Caco-2 (cell line): Measurements from ENCODE around the gene SMAD7. TPM values are rescaled to one million over a fixed set of nuclear protein-coding genes. Genes with fewer than 3 reads are reported as not detected.
A peak's percentile ranks its signal among the peaks of the same experiment; 100 is the strongest.

Source experiments
- BruUV-seq: library from RNA; stranded (reverse); fragments of 400-500 nt; replicated peaks from 2 replicates; lab custom pipeline; 2021; lab: Mats Ljungman, UMichigan
- CTCF ChIA-PET: fragments of 300-600 bp; sonication (Branson Sonifier 250); formaldehyde crosslinking; loops from one replicate; lab custom pipeline; 2022; ENCODE audit warnings: antibody characterized with exemption; lab: Charles Lee
- POLR2A ChIA-PET: fragments of 300-600 bp; sonication (Branson Sonifier 250); formaldehyde crosslinking; loops from one replicate; lab custom pipeline; 2022; ENCODE audit warnings: antibody characterized with exemption; lab: Charles Lee
- DNase-seq, 2 experiments: peaks; one replicate each; pipeline versions ENCODE4 v3.0.0 to v3.0.0-alpha.2; 2020 to 2022
- H3K27me3 ChIP-seq: replicated peaks from 2 replicates; pipeline ENCODE4 v1.6.0; 2011; ENCODE audit warnings: low read length; ENCODE audit not compliant: control insufficient read depth, insufficient read depth
- H3K36me3 ChIP-seq: 2 replicates; pipeline ENCODE4 v1.5.1; 2011; ENCODE audit warnings: low read length; ENCODE audit not compliant: control insufficient read depth, insufficient read depth
- H3K4me1 ChIP-seq: fragments of 250-450 bp; sonication (Bioruptor Pico); 2 replicates; pipeline ENCODE4 v1.5.1; 2020; ENCODE audit warnings: mild to moderate bottlenecking
- H3K4me3 ChIP-seq: 2 replicates; pipeline ENCODE4 v1.5.1; 2011; ENCODE audit warnings: low read depth, mild to moderate bottlenecking, control low read depth, low read length
- H3K9me3 ChIP-seq: fragments of 250-450 bp; sonication (Bioruptor Pico); 2 replicates; pipeline ENCODE4 v1.5.1; 2020; ENCODE audit warnings: mild to moderate bottlenecking, moderate library complexity
- H3K27ac Mint-ChIP-seq: one replicate; pipeline ENCODE4 v1.8.0; 2022; ENCODE audit warnings: mixed read lengths; ENCODE audit not compliant: unreplicated experiment
- H3K27me3 Mint-ChIP-seq: one replicate; pipeline ENCODE4 v1.8.0; 2022; ENCODE audit warnings: mixed read lengths; ENCODE audit not compliant: insufficient read depth, unreplicated experiment
- H3K36me3 Mint-ChIP-seq: one replicate; pipeline ENCODE4 v1.8.0; 2022; ENCODE audit warnings: mild to moderate bottlenecking, mixed read lengths; ENCODE audit not compliant: insufficient read depth, unreplicated experiment
- H3K4me1 Mint-ChIP-seq: one replicate; pipeline ENCODE4 v1.8.0; 2022; ENCODE audit warnings: low read depth, mixed read lengths; ENCODE audit not compliant: unreplicated experiment
- H3K4me3 Mint-ChIP-seq: one replicate; pipeline ENCODE4 v1.8.0; 2022; ENCODE audit warnings: mild to moderate bottlenecking, moderate library complexity, mixed read lengths; ENCODE audit not compliant: unreplicated experiment
- H3K9me3 Mint-ChIP-seq: one replicate; pipeline ENCODE4 v1.8.0; 2022; ENCODE audit warnings: mixed read lengths; ENCODE audit not compliant: unreplicated experiment
- intact Hi-C: fragments of 100-400 bp; cut with micrococcal nuclease; formaldehyde crosslinking; loops from one replicate; pipeline ENCODE4 v1.10.0; 2022; ENCODE audit not compliant: unreplicated experiment
- total RNA-seq: library from RNA; stranded (reverse); gene quantifications from 2 replicates; pipeline ENCODE4 v1.2.3, GENCODE V29; 2022
- TF ChIP-seq, protein P1 (sequence below), 2 experiments: fragments of 200-600 bp in 1 of 2; IDR thresholded peaks; 1 replicate in 1 of 2; 2 replicates in 1 of 2; pipeline versions ENCODE4 v1.5.1 to v1.8.0; 2011 to 2022; ENCODE audit warnings: antibody characterized with exemption in 1 of 2, control low read depth in 1 of 2, inconsistent platforms in 1 of 2, low read depth in 1 of 2, low read length in 1 of 2, mild to moderate bottlenecking in 1 of 2, moderate library complexity in 1 of 2; ENCODE audit not compliant: insufficient read depth in 1 of 2, severe bottlenecking in 1 of 2, unreplicated experiment in 1 of 2

The SMAD7 gene
- total RNA-seq, 1 experiment from 2014 or later, result 9.3 TPM

- no peak overlapping the region for H3K4me3 Mint-ChIP-seq
- peak overlapping the region; percentile 86 for H3K27ac Mint-ChIP-seq
- intact Hi-C loops, result no loop called here
- ChIA-PET POLR2A (no interaction called here), CTCF (no interaction called here)
- no peaks in the 10 kb centered on the region for H3K36me3 Mint-ChIP-seq
- DNase-seq, result no peak
- H3K9me3 ChIP-seq, result no peaks in the 10 kb centered on the region
- H3K4me1 ChIP-seq, result peaks cover 48% of the 10 kb centered on the region
- H3K9me3 Mint-ChIP-seq, result no peaks in the 10 kb centered on the region
- no peaks in the 10 kb centered on the region for H3K27me3 Mint-ChIP-seq
- H3K4me3 ChIP-seq, result no peak overlapping the region
- TF ChIP-seq, protein P1, sequence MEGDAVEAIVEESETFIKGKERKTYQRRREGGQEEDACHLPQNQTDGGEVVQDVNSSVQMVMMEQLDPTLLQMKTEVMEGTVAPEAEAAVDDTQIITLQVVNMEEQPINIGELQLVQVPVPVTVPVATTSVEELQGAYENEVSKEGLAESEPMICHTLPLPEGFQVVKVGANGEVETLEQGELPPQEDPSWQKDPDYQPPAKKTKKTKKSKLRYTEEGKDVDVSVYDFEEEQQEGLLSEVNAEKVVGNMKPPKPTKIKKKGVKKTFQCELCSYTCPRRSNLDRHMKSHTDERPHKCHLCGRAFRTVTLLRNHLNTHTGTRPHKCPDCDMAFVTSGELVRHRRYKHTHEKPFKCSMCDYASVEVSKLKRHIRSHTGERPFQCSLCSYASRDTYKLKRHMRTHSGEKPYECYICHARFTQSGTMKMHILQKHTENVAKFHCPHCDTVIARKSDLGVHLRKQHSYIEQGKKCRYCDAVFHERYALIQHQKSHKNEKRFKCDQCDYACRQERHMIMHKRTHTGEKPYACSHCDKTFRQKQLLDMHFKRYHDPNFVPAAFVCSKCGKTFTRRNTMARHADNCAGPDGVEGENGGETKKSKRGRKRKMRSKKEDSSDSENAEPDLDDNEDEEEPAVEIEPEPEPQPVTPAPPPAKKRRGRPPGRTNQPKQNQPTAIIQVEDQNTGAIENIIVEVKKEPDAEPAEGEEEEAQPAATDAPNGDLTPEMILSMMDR (IDR thresholded peaks at IDR 0.05; ENCODE audit: insufficient read depth in 1 of 2, low read depth in 1 of 2, low read length in 1 of 2, severe bottlenecking in 1 of 2, unreplicated experiment in 1 of 2), result no peak
- BruUV-seq, result no TSS peak
- no peaks in the 10 kb centered on the region for H3K36me3 ChIP-seq
- no peaks in the 10 kb centered on the region for H3K27me3 ChIP-seq
- peaks cover 23% of the 10 kb centered on the region for H3K4me1 Mint-ChIP-seq
These were observed 45.3 kb upstream of the SMAD7 start for GRCh38 chr18:48996041-48996440.

- Mint-ChIP-seq H3K36me3 (no peaks in the 10 kb centered on the region), H3K4me3 (no peak overlapping the region), H3K27me3 (no peaks in the 10 kb centered on the region), H3K27ac (no peak overlapping the region), H3K4me1 (peaks cover 23% of the 10 kb centered on the region), H3K9me3 (no peaks in the 10 kb centered on the region)
- no peak for DNase-seq
- Histone ChIP-seq H3K9me3 (no peaks in the 10 kb centered on the region), H3K4me1 (peaks cover 55% of the 10 kb centered on the region), H3K4me3 (no peak overlapping the region), H3K36me3 (no peaks in the 10 kb centered on the region), H3K27me3 (no peaks in the 10 kb centered on the region)
- TF ChIP-seq, protein P1 (IDR thresholded peaks at IDR 0.05; ENCODE audit: insufficient read depth in 1 of 2, low read depth in 1 of 2, low read length in 1 of 2, severe bottlenecking in 1 of 2, unreplicated experiment in 1 of 2), result no peak
- ChIA-PET CTCF (no interaction called here), POLR2A (no interaction called here)
- no TSS peak for BruUV-seq
- intact Hi-C loops, result no loop called here
These were observed 44.4 kb upstream of the SMAD7 start for GRCh38 chr18:48994926-48995835.

DNA sequence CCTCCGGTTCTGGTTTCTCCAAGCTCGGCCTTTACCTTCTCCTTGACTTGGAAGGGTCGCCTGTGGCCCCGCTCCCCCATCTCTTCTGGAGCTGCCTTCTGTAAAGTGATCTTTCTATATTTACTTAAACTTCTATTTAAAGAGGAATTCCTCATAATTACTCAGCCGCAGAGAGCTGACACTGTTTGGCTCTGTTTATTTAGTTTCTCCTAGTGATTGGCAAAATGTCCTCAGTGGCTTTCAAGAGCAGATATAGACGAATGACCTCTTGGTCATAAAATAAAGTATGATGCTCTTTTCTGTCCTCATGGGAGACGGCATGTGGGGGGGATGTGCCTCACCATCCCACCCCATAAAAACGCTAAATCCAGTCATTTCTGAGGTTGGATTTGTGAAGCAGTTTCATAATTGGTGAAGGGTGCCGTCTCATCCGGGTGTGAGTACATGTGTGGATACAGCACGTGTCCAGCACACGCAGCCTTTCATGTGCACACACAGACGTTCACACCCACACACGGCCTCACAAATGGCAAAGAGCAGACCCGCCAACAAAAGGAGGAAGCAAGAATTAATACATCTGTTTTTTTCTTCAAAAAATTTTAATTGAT is 43.4 kb upstream of the SMAD7 start:
- Mint-ChIP-seq H3K36me3 (no peaks in the 10 kb centered on the region), H3K9me3 (no peaks in the 10 kb centered on the region), H3K4me3 (no peak overlapping the region), H3K27me3 (no peaks in the 10 kb centered on the region), H3K4me1 (peaks cover 23% of the 10 kb centered on the region), H3K27ac (peak overlapping the region; percentile 69)
- Histone ChIP-seq H3K9me3 (no peaks in the 10 kb centered on the region), H3K36me3 (no peaks in the 10 kb centered on the region), H3K4me3 (no peak overlapping the region), H3K27me3 (no peaks in the 10 kb centered on the region), H3K4me1 (peaks cover 55% of the 10 kb centered on the region)
- TF ChIP-seq, protein P1 (IDR thresholded peaks at IDR 0.05; ENCODE audit: insufficient read depth in 1 of 2, low read depth in 1 of 2, low read length in 1 of 2, severe bottlenecking in 1 of 2, unreplicated experiment in 1 of 2), result no peak
- no peak for DNase-seq
- intact Hi-C loops, result no loop called here
- POLR2A ChIA-PET, result interaction anchor here (0.5 kb wide), 1 partner anchor 11 kb away, joined by 3 read pairs; no protein-coding TSS in a partner anchor
- no TSS peak for BruUV-seq
- CTCF ChIA-PET, result no interaction called here
